Activated CD4-positive, alpha-beta memory T cell treated with anti-CD3 and anti-CD28 coated beads, Interleukin-2, amount 10 ng/mL, durations not matched to agents 7 days and 5 days (primary cell): ENCODE data around the gene MYL10. TPM values are rescaled to one million over a fixed set of nuclear protein-coding genes. Genes with fewer than 3 reads are reported as not detected.
"Not testable (repeated sequence)": the region's sequence is repeated elsewhere in the genome, so short reads cannot be mapped to it uniquely, and the experiment has no call there.

Experiments
- CTCF ChIA-PET: fragments of 350-600 bp; sonication (Branson Sonifier 250); formaldehyde crosslinking; loops from one replicate; lab custom pipeline; 2021; ENCODE audit warnings: antibody characterized with exemption, inconsistent platforms; lab: Charles Lee
- POLR2A ChIA-PET: fragments of 350-600 bp; sonication (Branson Sonifier 250); formaldehyde crosslinking; loops from one replicate; lab custom pipeline; 2021; ENCODE audit warnings: antibody characterized with exemption; lab: Charles Lee
- DNase-seq: peaks from one replicate; pipeline ENCODE4 v3.0.0-alpha.2; 2020
- H3K27ac Mint-ChIP-seq: one replicate; pipeline ENCODE4 v1.8.0; 2021; ENCODE audit warnings: mild to moderate bottlenecking, mixed read lengths
- H3K27me3 Mint-ChIP-seq: one replicate; pipeline ENCODE4 v1.8.0; 2021; ENCODE audit warnings: mixed read lengths
- H3K36me3 Mint-ChIP-seq: one replicate; pipeline ENCODE4 v1.8.0; 2021; ENCODE audit warnings: low read depth, mixed read lengths
- H3K4me1 Mint-ChIP-seq: one replicate; pipeline ENCODE4 v1.8.0; 2021; ENCODE audit warnings: mixed read lengths
- H3K4me3 Mint-ChIP-seq: one replicate; pipeline ENCODE4 v1.8.0; 2021; ENCODE audit warnings: mild to moderate bottlenecking, mixed read lengths
- H3K9me3 Mint-ChIP-seq: one replicate; pipeline ENCODE4 v1.8.0; 2021; ENCODE audit warnings: mixed read lengths
- total RNA-seq, 2 experiments: library from RNA; stranded (reverse); gene quantifications; one replicate each; pipeline ENCODE4 v1.2.3, GENCODE V29; 2021

The MYL10 gene
- total RNA-seq, 2 experiments from 2014 or later = not detected

GRCh38 chr7:101608772-101609713 lies 20.1 kb downstream of the MYL10 start:
- Mint-ChIP-seq H3K9me3 (no peaks in the 10 kb centered on the region), H3K27ac (no peak overlapping the region), H3K4me3 (no peak overlapping the region), H3K4me1 (no peaks in the 10 kb centered on the region), H3K27me3 (no peaks in the 10 kb centered on the region), H3K36me3 (no peaks in the 10 kb centered on the region)
- ChIA-PET CTCF (no interaction called here), POLR2A (no interaction called here)
- no peak for DNase-seq

GRCh38 chr7:101606498-101606923 lies 22.6 kb downstream of the MYL10 start:
- no peaks in the 10 kb centered on the region for H3K4me1 Mint-ChIP-seq
- H3K27ac Mint-ChIP-seq = no peak overlapping the region
- H3K36me3 Mint-ChIP-seq = no peaks in the 10 kb centered on the region
- no peak overlapping the region for H3K4me3 Mint-ChIP-seq
- H3K9me3 Mint-ChIP-seq = no peaks in the 10 kb centered on the region
- ChIA-PET CTCF (no interaction called here), POLR2A (no interaction called here)
- no peak for DNase-seq
- no peaks in the 10 kb centered on the region for H3K27me3 Mint-ChIP-seq

GRCh38 chr7:101605611-101606497 lies 23.2 kb downstream of the MYL10 start:
- ChIA-PET POLR2A (no interaction called here), CTCF (no interaction called here)
- Mint-ChIP-seq H3K27ac (no peak overlapping the region), H3K9me3 (no peaks in the 10 kb centered on the region), H3K36me3 (no peaks in the 10 kb centered on the region), H3K4me3 (no peak overlapping the region), H3K27me3 (no peaks in the 10 kb centered on the region), H3K4me1 (no peaks in the 10 kb centered on the region)
- no peak for DNase-seq

- H3K36me3 Mint-ChIP-seq, DNase-seq, H3K27ac Mint-ChIP-seq, H3K27me3 Mint-ChIP-seq, POLR2A ChIA-PET, H3K4me1 Mint-ChIP-seq, H3K4me3 Mint-ChIP-seq, H3K9me3 Mint-ChIP-seq: not testable (repeated sequence)
- CTCF ChIA-PET = interaction anchor here (2.3 kb wide), 1 partner anchor 666 kb away, joined by 10 read pairs; no protein-coding TSS in a partner anchor
Measured at GRCh38 chr7:101604934-101605332, 24.2 kb downstream of the MYL10 start.

- no peak for DNase-seq
- CTCF ChIA-PET = interaction anchor here (0.9 to 3.2 kb wide), 3 partner anchors 253 to 667 kb away, joined by 3 to 10 read pairs (median 9); no protein-coding TSS in a partner anchor
- POLR2A ChIA-PET = no interaction called here
- no peaks in the 10 kb centered on the region for H3K9me3 Mint-ChIP-seq
- H3K4me1 Mint-ChIP-seq = no peaks in the 10 kb centered on the region
- H3K27me3 Mint-ChIP-seq = no peaks in the 10 kb centered on the region
- H3K36me3 Mint-ChIP-seq = no peaks in the 10 kb centered on the region
- no peak overlapping the region for H3K27ac Mint-ChIP-seq
- H3K4me3 Mint-ChIP-seq = no peak overlapping the region
Measured at GRCh38 chr7:101604331-101604933, 24.7 kb downstream of the MYL10 start.

- Mint-ChIP-seq H3K4me3 (no peak overlapping the region), H3K9me3 (no peaks in the 10 kb centered on the region), H3K4me1 (no peaks in the 10 kb centered on the region), H3K27ac (no peak overlapping the region), H3K36me3 (no peaks in the 10 kb centered on the region), H3K27me3 (no peaks in the 10 kb centered on the region)
- CTCF ChIA-PET = interaction anchor here (0.6 to 3.2 kb wide), 10 partner anchors 10 to 669 kb away, joined by 3 to 10 read pairs (median 4); no protein-coding TSS in a partner anchor
- DNase-seq = peak; percentile 70
- POLR2A ChIA-PET = no interaction called here
Measured at GRCh38 chr7:101602484-101603241, 26.4 kb downstream of the MYL10 start.

GRCh38 chr7:101602082-101602481 lies 27.0 kb downstream of the MYL10 start:
- no peak overlapping the region for H3K4me3 Mint-ChIP-seq
- no peak for DNase-seq
- no peaks in the 10 kb centered on the region for H3K27me3 Mint-ChIP-seq
- no peaks in the 10 kb centered on the region for H3K36me3 Mint-ChIP-seq
- no peaks in the 10 kb centered on the region for H3K9me3 Mint-ChIP-seq
- no peak overlapping the region for H3K27ac Mint-ChIP-seq
- no peaks in the 10 kb centered on the region for H3K4me1 Mint-ChIP-seq
- POLR2A ChIA-PET = no interaction called here
- CTCF ChIA-PET = interaction anchor here (1.2 to 3.2 kb wide), 5 partner anchors 11 to 310 kb away, joined by 3 to 9 read pairs (median 4); no protein-coding TSS in a partner anchor

- Mint-ChIP-seq H3K9me3 (no peaks in the 10 kb centered on the region), H3K27ac (no peak overlapping the region), H3K4me1 (no peaks in the 10 kb centered on the region), H3K27me3 (no peaks in the 10 kb centered on the region), H3K4me3 (no peak overlapping the region), H3K36me3 (no peaks in the 10 kb centered on the region)
- POLR2A ChIA-PET = no interaction called here
- no peak for DNase-seq
- CTCF ChIA-PET = interaction anchor here (1.4 kb wide), 1 partner anchor 25 kb away, joined by 3 read pairs; no protein-coding TSS in a partner anchor
Measured at GRCh38 chr7:101599787-101600186, 29.3 kb downstream of the MYL10 start.

- CTCF ChIA-PET = interaction anchor here (1.4 kb wide), 1 partner anchor 24 kb away, joined by 3 read pairs; no protein-coding TSS in a partner anchor
- no peak for DNase-seq
- no peaks in the 10 kb centered on the region for H3K4me1 Mint-ChIP-seq
- no peaks in the 10 kb centered on the region for H3K9me3 Mint-ChIP-seq
- H3K36me3 Mint-ChIP-seq = no peaks in the 10 kb centered on the region
- POLR2A ChIA-PET = no interaction called here
- H3K27me3 Mint-ChIP-seq = no peaks in the 10 kb centered on the region
- no peak overlapping the region for H3K27ac Mint-ChIP-seq
- no peak overlapping the region for H3K4me3 Mint-ChIP-seq
Measured at GRCh38 chr7:101598986-101599771, 29.9 kb downstream of the MYL10 start.

- Mint-ChIP-seq H3K4me1 (no peaks in the 10 kb centered on the region), H3K4me3 (no peak overlapping the region), H3K27ac (no peak overlapping the region), H3K36me3 (no peaks in the 10 kb centered on the region), H3K27me3 (no peaks in the 10 kb centered on the region), H3K9me3 (no peaks in the 10 kb centered on the region)
- CTCF ChIA-PET = no interaction called here
- POLR2A ChIA-PET = no interaction called here
- DNase-seq = no peak
Measured at GRCh38 chr7:101598422-101598985, 30.6 kb downstream of the MYL10 start.

GRCh38 chr7:101597941-101598340 lies 31.2 kb downstream of the MYL10 start:
- Mint-ChIP-seq H3K27ac (no peak overlapping the region), H3K27me3 (no peaks in the 10 kb centered on the region), H3K4me3 (no peak overlapping the region), H3K4me1 (no peaks in the 10 kb centered on the region), H3K36me3 (no peaks in the 10 kb centered on the region), H3K9me3 (no peaks in the 10 kb centered on the region)
- POLR2A ChIA-PET = no interaction called here
- CTCF ChIA-PET = no interaction called here
- DNase-seq = no peak
